HG02763 (cell line): Measurements from ENCODE around the gene DLG1.

ENCODE experiments used
- ATAC-seq: cut with Tn5 transposase; IDR thresholded peaks from one replicate; pipeline ENCODE4 v1.9.1; 2021; ENCODE audit warnings: mild to moderate bottlenecking, moderate library complexity; ENCODE audit not compliant: unreplicated experiment

Gene DLG1

DNA sequence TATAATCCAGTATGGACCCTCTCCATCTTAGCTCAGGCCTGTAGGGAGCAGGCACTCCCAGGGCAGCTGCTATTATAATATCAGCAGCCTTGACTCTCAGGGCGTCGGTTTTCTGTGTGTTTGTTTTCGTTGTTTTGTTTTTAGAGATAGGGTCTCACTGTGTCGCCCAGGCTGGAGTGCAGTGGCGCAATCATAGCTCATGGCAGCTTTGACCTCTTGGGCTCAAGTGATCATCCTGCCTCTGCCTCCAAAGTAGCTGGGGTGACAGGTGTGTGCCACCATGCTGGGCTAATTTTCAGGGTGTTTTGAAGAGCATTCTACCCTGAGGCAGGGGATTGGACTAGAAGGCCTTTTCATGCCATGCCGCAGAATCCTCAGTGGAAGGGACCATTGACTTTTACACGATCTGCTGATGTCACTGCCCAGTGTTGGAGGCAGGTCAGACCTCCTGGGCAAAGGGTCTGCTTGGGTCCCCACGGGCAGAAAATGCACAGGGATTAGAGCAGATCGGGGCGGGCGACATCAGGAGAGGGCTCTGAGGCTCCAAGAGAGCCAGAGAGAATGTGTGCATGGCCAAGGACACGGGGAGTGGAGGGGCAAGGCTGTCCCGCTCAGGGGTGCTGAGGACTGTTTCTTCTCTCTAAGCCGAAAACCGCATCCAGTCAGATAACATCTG, 276.5 kb downstream of the DLG1 start:
- ATAC-seq = no peak

DNA sequence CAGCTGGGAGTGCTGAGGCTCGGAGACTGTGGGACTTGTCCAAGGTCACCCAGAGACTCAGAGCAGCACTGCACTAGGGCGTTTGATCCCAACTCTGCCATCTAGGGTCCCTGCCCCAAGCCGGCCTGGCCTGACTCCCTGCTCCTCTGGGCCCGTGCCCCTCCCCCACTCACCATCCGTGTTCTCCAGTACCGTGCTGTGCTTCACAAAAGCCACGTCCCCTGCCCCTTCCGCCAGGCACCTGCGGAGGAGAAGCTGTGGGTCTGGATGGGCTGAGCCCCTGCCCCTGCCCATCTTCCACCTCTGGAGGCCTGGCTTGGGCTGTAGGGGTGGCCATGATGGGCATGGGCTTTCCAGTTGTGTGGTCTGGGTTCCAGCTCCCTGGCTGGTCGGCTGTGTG, 277.2 kb downstream of the DLG1 start:
- ATAC-seq = no peak

DNA sequence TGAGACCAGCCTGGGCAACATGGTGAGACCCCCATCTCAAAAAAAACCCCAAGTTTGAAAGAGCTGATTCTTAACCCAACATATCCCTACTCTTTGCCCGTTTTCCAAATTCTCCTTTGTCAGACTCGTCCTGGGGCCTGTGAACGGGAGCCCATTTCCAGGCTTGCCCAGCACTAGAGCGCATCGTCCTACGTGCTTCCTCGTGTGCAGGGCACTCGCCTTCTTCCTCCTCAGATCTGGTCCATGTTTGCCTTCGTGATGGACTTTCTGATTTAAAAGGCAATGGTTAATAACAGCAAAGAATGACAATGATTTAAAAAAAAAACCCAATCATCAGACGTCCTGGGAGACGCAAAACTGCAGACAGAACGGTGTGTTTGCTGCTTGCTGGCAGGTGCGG, 278.9 kb downstream of the DLG1 start:
- ATAC-seq = no peak

DNA sequence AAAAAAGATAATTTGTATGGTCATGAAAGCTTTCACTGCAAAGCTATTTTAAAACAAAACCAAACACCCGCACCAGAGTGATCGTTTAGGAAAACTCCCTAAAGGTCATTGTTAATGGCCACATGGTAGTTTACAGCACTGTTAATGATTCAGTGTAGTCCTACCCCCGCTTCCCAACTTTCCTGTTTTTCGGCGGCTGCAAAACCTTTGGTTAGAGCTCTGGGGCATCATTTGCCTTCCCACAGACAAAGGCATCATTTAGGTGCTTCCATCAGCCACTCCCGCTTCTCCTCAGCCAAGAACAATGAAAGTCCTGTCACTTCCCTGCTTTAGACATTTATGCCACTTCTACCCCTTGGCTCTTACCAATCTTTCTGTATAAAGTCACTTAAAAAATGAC, 279.4 kb downstream of the DLG1 start:
- ATAC-seq = no peak

GRCh38 chr3:197017003-197017402, 281.4 kb downstream of the DLG1 start:
- ATAC-seq = no peak

DNA sequence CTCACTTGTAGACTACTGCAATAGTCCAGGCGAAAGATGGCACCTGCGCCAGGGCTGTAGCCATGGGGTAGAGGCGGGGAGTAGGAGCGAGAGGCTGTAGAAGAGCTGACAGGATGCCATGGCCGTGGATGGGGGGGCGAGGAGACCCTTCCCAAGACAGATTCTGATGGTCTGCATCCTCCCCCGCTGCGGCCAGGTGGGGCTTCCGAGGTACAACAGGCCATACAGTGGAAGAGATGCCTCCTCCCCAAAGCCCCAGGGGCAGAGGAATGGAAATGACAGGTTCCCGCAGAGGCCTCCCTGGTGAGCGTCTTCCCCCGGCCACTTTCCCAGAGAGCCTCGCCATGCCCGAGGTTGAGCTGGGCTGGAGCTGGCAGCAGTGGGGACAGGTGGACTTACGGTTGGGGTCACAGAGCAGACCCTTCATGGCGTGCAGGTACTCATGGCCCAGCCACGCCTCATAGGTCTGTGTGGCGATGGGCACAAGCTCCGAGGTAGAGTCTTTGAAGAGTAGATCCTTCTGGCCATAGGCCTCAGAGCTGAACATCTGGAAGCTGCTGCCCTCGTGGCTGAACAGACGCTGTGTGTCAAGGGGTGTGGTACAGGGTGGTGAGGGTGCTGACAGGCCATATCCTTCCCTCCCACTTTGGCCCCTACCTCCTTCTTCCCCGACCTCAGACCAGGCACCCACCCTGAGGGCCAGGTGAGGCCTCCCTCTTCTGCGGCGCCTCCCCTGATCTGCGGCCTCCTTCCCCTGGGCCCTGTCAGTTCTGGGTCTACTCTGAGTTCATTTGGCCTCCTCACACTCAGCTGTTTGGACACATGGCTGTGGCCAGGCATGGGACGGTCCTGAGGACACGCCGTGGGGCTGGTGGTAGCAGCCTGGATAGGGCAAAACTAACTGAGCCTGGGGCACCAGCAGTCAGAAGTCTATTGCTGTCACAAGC, 282.3 kb downstream of the DLG1 start:
- no peak for ATAC-seq

DNA sequence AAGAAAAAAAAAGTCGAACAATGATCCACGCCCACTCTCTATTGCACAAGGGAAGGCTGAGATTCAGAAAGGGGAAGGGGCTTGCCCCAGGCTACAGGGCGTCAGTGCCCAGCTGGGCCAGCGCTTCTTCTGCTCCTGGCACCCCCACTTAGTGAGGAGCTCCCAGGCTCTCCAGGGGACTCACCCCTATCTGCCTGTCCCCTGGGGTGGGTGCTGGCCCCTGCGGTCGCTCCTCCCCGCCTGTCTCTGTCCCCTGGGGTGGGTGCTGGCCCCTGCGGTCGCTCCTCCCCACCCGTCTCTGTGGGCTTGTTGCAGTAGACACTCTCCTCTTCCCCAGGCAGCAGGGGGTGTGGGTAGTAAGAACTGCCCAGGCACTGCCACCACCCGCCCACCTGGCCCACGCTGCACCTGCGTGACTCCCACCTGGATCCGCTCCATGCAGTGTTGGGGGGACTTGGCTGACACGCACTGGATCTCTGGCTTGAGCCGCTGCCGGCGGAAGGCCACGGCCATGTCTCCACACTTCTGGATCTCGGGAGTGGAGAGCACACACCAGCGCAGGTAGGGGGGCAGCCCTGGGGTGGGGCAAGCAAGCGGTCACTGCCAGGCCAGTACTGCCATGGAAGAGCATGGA, 283.4 kb downstream of the DLG1 start:
- no peak for ATAC-seq

DNA sequence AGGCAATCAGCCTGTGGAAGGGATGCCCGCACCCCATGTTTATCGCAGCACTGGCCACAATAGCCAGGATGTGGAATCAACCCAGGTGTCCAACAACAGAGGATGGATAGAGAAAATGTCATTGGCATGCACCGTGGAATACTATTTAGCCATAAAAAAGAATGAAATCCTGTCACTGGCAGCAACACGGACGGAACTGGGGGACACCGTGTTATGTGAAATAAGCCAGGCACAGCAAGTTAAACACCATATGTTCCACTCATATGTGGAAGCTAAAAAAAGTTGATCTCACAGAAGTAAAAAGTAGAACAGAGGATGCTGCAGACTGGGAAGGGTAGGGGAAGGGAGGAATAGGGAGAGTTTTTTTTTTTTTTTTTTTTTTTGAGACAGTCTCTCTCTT, 284.4 kb downstream of the DLG1 start:
- ATAC-seq = no peak

- ATAC-seq = no peak
Observed at GRCh38 chr3:197012540-197012883, 285.9 kb downstream of the DLG1 start.

DNA sequence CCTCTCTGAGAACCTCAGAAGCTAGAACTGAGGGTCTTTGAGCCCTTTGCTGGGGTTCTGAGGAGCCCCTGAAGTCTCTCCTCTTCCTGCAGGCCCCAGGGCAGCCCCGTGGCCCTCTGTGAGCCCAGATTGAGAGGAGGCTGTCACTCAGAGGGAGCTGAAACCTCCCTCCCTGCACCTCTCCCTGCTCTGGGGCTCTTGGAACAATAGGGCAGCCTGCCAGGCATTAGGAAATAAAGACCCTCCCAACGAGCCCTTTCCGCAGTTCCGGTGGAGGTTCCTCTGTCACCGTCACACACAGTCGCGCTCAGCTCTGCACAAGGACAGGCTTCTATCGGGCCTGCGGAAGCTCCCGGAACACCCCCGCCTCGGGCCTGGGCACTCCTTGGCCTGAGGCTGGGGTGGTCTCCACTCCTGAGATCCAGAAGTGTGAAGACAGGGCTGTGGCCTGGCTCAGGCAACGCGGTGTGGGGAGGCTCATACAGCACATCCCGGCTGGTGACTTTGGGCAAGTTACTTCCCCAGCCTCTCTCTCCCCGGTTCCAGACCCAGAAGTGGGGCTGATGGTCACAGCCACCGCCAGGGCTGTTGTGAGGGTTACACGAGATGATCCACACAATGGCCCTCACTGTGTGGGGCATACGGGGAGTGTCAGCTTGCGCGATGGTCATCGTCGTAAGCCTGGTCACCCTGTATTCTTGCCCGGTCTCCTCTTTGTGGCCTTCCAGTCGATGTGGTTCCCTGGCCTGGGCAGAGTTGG, 286.5 kb downstream of the DLG1 start:
- no peak for ATAC-seq

- ATAC-seq = no peak
Observed at GRCh38 chr3:197010556-197011351, 287.7 kb downstream of the DLG1 start.

GRCh38 chr3:197009532-197010019, 288.8 kb downstream of the DLG1 start:
- no peak for ATAC-seq

DNA sequence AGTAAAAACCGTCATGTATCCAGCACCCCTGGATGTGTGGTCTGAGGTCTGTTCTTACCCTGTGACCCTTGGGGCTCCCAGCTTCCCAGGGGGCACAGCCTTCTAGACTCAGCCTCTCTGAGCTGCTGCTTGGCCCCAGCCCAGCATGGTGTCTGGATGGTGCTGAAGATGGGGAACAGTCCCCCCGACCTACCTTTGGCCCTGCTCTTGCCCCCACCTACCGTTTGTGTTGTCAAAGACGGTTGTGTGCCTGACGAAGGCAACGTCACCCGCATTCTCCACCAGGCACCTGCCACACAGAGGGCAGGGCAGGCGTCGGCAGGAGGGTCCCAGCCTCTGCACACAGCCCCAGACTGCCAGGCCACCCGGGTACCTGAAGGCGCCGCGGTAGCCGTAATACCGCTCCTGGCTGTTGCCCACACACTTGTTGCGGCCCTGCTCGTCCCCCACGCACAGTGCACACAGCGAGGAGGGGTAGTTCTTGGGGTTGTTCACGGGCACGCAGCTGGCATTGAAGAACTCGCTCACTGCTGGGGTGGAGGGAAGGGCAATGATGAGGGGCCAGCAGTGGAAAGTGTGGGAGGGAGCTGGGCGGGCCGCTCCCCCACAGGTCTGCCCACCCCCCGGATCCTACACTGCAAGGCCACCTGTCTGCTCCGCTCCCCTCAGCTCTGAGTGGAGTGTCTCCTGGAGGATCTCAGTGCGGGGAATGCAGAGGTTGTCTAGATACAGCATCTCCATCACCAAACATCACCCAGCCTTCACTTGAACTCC, 289.8 kb downstream of the DLG1 start:
- no peak for ATAC-seq

DNA sequence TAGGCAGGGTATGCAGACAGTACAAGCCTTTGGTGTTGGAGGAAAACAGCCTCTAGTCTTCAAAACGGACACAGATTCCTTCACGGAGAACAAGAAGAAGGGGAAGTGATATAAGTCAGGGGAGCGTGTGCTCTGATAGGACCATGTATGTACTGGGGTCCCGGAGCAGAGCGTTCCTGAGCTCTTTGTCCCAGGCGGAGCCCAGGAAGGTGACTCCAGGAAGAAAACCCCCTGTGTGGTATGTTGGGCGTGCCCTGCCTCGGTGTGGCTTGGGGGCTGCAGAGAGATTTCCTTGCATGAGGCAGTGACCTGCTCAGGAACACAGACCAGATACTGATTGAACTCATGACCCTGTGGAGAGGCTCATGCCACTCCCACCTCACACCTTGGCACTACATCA, 290.5 kb downstream of the DLG1 start:
- ATAC-seq = no peak

GRCh38 chr3:197007296-197007940, 291.0 kb downstream of the DLG1 start:
- ATAC-seq = no peak

GRCh38 chr3:197006860-197007259, 291.6 kb downstream of the DLG1 start:
- no peak for ATAC-seq

DNA sequence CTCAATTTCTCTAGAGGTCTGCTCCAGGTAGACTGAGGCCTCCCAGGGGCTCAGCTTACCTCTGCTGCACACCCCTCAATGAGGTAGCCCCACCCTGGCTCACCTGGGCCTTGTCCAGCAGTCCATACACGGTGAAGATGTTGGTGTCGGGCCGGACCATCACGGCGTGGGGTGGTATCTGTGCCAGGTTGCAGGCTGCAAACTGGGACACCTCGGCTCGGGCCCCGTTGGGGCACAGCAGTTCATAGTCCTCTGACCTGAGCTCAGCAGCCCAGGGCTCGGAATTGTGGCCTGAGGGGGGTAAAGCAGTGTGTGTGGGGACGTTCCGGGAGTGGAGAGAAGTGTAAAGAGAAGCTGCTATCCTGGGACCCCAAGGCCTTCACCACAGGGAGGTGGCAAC, 292.0 kb downstream of the DLG1 start:
- ATAC-seq = no peak

- ATAC-seq = peak; percentile 7
Observed at GRCh38 chr3:197003461-197004385, 294.7 kb downstream of the DLG1 start.
